Lower leg skin (tissue), 4 donors: Measurements from ENCODE around the gene OCA2. TPM values are rescaled to one million over a fixed set of nuclear protein-coding genes. Genes with fewer than 3 reads are reported as not detected.

ENCODE experiments used
- DNase-seq, 2 donors: peaks; one replicate each; pipeline ENCODE4 v3.0.0-alpha.2; 2019; ENCODE audit warnings: low spot score in 2 of 2
- H3K4me3 ChIP-seq: fragments of 200-600 bp; sonication (generic); 2 replicates; pipeline ENCODE4 v1.5.1; 2017; ENCODE audit warnings: mild to moderate bottlenecking, low read depth; ENCODE audit not compliant: poor library complexity, severe bottlenecking
- POLR2A ChIP-seq, 2 donors: fragments of 450-650 bp; IDR thresholded peaks; one replicate each; pipeline ENCODE4 v1.6.1; 2016 to 2017; ENCODE audit warnings: antibody characterized with exemption in 2 of 2, mild to moderate bottlenecking in 1 of 2, moderate library complexity in 1 of 2
- WGBS, 2 donors: methylation state at CpG; one replicate each; pipeline ENCODE4 v1.1.5; 2018; 5-methylcytosine and 5-hydroxymethylcytosine counted together
- intact Hi-C: fragments of 100-400 bp; cut with DNase I; formaldehyde crosslinking; loops from one replicate; pipeline ENCODE4 v1.15.0; 2023; ENCODE audit warnings: low total_unique reads
- total RNA-seq, 4 donors: library from RNA; depleted of rRNA; stranded (reverse); fragments of >200 nt; gene quantifications; one replicate each; pipeline ENCODE4 v1.1.0, GENCODE V29; 2016
- TF ChIP-seq, protein P1 (sequence below), 3 donors: fragments of 450-650 bp; IDR thresholded peaks; one replicate each; pipeline ENCODE4 v1.5.1; 2016; ENCODE audit warnings: antibody characterized with exemption in 3 of 3, mild to moderate bottlenecking in 3 of 3, moderate library complexity in 2 of 3

Gene OCA2
- total RNA-seq, 4 donors from 2014 or later: 12.0 to 15.8 (median 13.9) TPM

- DNase-seq: no peak
- intact Hi-C loops: no loop called here
- TF ChIP-seq POLR2A (IDR thresholded peaks at IDR 0.05): no peak
- TF ChIP-seq, protein P1, sequence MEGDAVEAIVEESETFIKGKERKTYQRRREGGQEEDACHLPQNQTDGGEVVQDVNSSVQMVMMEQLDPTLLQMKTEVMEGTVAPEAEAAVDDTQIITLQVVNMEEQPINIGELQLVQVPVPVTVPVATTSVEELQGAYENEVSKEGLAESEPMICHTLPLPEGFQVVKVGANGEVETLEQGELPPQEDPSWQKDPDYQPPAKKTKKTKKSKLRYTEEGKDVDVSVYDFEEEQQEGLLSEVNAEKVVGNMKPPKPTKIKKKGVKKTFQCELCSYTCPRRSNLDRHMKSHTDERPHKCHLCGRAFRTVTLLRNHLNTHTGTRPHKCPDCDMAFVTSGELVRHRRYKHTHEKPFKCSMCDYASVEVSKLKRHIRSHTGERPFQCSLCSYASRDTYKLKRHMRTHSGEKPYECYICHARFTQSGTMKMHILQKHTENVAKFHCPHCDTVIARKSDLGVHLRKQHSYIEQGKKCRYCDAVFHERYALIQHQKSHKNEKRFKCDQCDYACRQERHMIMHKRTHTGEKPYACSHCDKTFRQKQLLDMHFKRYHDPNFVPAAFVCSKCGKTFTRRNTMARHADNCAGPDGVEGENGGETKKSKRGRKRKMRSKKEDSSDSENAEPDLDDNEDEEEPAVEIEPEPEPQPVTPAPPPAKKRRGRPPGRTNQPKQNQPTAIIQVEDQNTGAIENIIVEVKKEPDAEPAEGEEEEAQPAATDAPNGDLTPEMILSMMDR (IDR thresholded peaks at IDR 0.05): no peak
- WGBS, 2 donors: 30 to 36% methylated on average over 1 of the region's 1 CpG
- no peak overlapping the region for H3K4me3 ChIP-seq
Measured at GRCh38 chr15:28075573-28075972, 23.5 kb downstream of the OCA2 start.

DNA sequence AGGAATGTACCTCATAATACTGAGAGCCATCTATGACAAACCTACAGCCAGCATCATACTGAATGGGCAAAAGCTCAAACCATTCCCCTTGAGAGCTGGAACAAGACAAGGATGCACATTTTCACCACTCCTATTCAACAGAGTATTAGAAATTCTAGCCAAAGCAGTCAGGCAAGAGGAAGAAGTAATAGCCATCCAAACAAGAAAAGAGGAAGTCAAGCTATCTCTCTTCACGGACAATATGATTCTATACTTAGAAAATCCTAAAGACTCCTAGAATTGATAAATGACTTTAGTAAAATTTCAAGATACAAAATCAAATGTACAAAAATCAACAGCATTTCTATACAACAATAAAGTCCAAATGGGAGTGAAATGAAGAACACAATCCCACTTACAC, 30.2 kb downstream of the OCA2 start:
- intact Hi-C loops: no loop called here
- DNase-seq: no peak
- H3K4me3 ChIP-seq: no peak overlapping the region
- 54 to 78% methylated on average over 1 of the region's 1 CpG for whole genome bisulfite sequencing, 2 donors
- TF ChIP-seq, protein P1 (IDR thresholded peaks at IDR 0.05): no peak
- no peak for TF ChIP-seq POLR2A (IDR thresholded peaks at IDR 0.05)

DNA sequence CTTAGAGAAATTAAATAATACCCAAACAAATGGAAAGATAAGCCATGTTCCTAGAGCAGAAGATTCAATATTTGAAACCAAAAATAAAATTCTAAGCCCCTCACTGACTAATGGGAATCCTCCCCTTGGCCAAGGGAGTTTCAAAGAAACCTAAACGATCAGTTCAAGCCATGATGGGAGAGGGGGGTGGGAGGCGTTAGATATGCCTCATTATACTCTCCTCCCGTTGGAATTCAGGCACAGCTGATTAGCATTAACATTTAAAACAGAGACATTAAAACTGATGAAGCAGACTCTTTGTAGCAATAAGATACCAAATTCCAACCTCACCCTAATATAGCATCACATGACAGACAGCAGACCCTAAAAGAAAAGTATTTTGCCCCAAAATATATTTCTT, 32.9 kb downstream of the OCA2 start:
- WGBS, 2 donors: 37 to 63% methylated on average over 3 of the region's 3 CpGs
- TF ChIP-seq, protein P1 (IDR thresholded peaks at IDR 0.05): no peak
- no peak for TF ChIP-seq POLR2A (IDR thresholded peaks at IDR 0.05)
- no peak overlapping the region for H3K4me3 ChIP-seq
- DNase-seq: no peak
- intact Hi-C loops: no loop called here

DNA sequence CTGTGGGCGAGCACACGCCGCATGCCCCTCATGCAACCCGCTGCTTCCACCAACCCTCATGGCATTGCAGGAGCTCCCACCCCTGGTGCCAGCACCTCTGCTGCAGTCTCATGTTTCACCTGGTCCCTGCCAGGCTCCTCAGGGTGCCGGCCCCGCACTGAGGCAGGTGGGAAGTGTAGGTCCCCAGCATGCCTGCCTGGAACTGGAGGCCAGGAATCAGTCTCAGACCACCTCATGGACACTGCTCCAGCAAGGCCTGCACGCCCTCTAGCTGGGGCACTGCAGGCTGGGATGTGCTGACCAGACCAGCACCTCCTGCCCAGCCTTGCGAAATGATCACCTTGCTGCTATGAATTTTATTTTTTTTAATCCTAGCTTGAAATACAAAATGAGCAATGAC, 39.1 kb downstream of the OCA2 start:
- TF ChIP-seq POLR2A (IDR thresholded peaks at IDR 0.05): no peak
- TF ChIP-seq, protein P1 (IDR thresholded peaks at IDR 0.05): no peak
- intact Hi-C loops: no loop called here
- no peak for DNase-seq
- no peak overlapping the region for H3K4me3 ChIP-seq
- WGBS, 2 donors: 78 to 96% methylated on average over 6 to 8 of the region's 8 CpGs

DNA sequence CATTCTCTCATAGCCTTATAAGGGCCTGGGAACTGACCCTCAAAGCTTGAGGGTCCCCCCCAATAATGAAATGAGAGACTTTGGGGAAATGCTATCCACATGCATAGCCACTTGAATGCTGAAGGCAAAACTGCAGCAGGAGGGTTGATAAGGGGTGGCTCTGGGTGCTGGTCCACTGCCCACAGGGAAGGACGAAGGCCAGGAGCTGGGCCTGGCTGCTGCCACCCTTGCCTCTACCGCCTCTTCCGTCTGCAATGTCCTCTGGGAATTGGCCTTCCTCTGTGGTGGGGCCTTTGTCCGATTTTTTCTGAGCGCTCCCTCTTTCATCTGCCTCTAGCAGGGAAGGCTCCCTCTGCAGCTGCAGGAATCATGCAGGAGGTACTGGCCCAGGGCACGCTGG, 41.0 kb downstream of the OCA2 start:
- WGBS, 2 donors: 84 to 90% methylated on average over 6 of the region's 6 CpGs
- no peak for DNase-seq
- intact Hi-C loops: no loop called here
- no peak overlapping the region for H3K4me3 ChIP-seq
- no peak for TF ChIP-seq POLR2A (IDR thresholded peaks at IDR 0.05)
- TF ChIP-seq, protein P1 (IDR thresholded peaks at IDR 0.05): no peak

DNA sequence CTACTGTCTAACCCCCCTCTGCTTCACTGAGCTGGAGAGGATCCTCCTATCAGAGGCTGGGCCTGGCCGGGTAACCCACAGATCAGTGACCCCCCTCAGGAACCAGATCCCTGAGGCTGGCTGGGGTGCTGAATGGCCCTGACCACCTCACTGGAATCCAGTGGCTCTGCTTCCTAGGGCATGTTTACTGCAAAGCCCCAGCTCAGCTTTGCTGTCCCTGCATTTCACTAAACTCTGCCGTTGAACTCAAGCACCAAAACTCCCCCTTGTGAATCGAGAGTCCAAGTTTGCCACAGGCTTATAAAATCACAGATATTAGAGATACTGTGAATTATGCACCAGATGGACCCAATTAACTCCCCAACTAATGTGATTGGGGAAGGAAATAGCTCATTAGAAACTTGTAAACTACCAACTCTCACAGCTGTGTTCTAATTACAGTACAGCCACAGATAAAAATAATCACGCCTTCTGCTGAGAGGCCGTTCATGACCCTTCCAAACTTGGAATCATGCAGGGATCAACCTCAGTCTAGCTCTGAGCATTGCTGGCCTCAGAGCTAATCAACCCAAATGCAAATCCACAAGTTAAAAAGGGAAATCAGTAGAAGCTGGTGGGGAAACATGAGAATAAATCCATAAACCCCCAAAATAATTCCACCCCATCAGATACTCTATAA, 47.0 kb downstream of the OCA2 start:
- intact Hi-C loops: no loop called here
- WGBS, 2 donors: 42 to 54% methylated on average over 5 of the region's 5 CpGs
- no peak overlapping the region for H3K4me3 ChIP-seq

More for the DNA sequence above, 47.0 kb downstream of the OCA2 start:
- no peak for DNase-seq
- TF ChIP-seq POLR2A (IDR thresholded peaks at IDR 0.05): no peak
- TF ChIP-seq, protein P1 (IDR thresholded peaks at IDR 0.05): no peak
